Thyroid gland (tissue), 4 donors: Measurements from ENCODE around the gene ITGAD. TPM values are rescaled to one million over a fixed set of nuclear protein-coding genes. Genes with fewer than 3 reads are reported as not detected.

ENCODE experiments used
- DNase-seq, 2 donors: peaks; one replicate each; pipeline ENCODE4 v3.0.0-alpha.2; 2019
- H3K27ac ChIP-seq, 3 donors: fragments of 200-600 bp; sonication (generic); 1 replicate in 2 of 3; 2 replicates in 1 of 3; pipeline ENCODE4 v1.5.1; 2016 to 2019; ENCODE audit warnings: mild to moderate bottlenecking in 1 of 3, moderate library complexity in 1 of 3
- H3K27me3 ChIP-seq: fragments of 200-600 bp; sonication (generic); one replicate; pipeline ENCODE4 v1.5.1; 2019
- H3K36me3 ChIP-seq, 2 donors: fragments of 200-600 bp; sonication (generic); one replicate each; pipeline ENCODE4 v1.5.1; 2016 to 2019
- H3K4me1 ChIP-seq, 2 donors: fragments of 200-600 bp; sonication (generic); one replicate each; pipeline ENCODE4 v1.5.1; 2017 to 2019
- H3K4me3 ChIP-seq, 3 donors: fragments of 200-600 bp; sonication (generic); replicated peaks in 1 of 3; 1 replicate in 2 of 3; 2 replicates in 1 of 3; pipeline ENCODE4 v1.5.1; 2016; ENCODE audit warnings: mild to moderate bottlenecking in 1 of 3
- H3K9me3 ChIP-seq: fragments of 200-600 bp; sonication (generic); one replicate; pipeline ENCODE4 v1.5.1; 2017
- CTCF ChIP-seq, 6 experiments: fragments of 200-600 bp in 3 of 6; fragments of 450-650 bp in 3 of 6; sonication (generic) in 3 of 6; IDR thresholded peaks; one replicate each; pipeline ENCODE4 v1.5.1; 2016 to 2019; ENCODE audit warnings: antibody characterized with exemption in 6 of 6, mild to moderate bottlenecking in 2 of 6, inconsistent platforms in 1 of 6, moderate library complexity in 1 of 6
- POLR2A ChIP-seq, 2 donors: fragments of 450-650 bp; IDR thresholded peaks; one replicate each; pipeline ENCODE4 v1.6.1; 2017; ENCODE audit warnings: antibody characterized with exemption in 2 of 2, mild to moderate bottlenecking in 2 of 2, moderate library complexity in 1 of 2
- WGBS, 2 donors: methylation state at CpG; one replicate each; pipeline ENCODE4 v1.1.5; 2017; 5-methylcytosine and 5-hydroxymethylcytosine counted together
- intact Hi-C: fragments of 100-400 bp; cut with DNase I; formaldehyde crosslinking; loops from one replicate; pipeline ENCODE4 v1.15.1; 2023
- total RNA-seq, 4 donors: library from RNA; depleted of rRNA; stranded (reverse); fragments of >200 nt; gene quantifications; one replicate each; pipeline ENCODE4 v1.2.3, GENCODE V29; 2016

The ITGAD gene
- total RNA-seq, 4 donors from 2014 or later: not detected

GRCh38 chr16:31351246-31351941 lies 41.7 kb upstream of the ITGAD start:
- Histone ChIP-seq H3K27ac (no peak overlapping the region), H3K4me1 (no peaks in the 10 kb centered on the region), H3K27me3 (no peaks in the 10 kb centered on the region), H3K4me3 (no peak overlapping the region), H3K36me3 (no peaks in the 10 kb centered on the region), H3K9me3 (no peaks in the 10 kb centered on the region)
- intact Hi-C loops: no loop called here
- WGBS, 2 donors: 75 to 76% methylated on average over 19 of the region's 19 CpGs
- no peak for DNase-seq
- TF ChIP-seq POLR2A (IDR thresholded peaks at IDR 0.05) (no peak), CTCF (IDR thresholded peaks at IDR 0.05) (no peak)

GRCh38 chr16:31351942-31352325 lies 41.2 kb upstream of the ITGAD start:
- no peaks in the 10 kb centered on the region for H3K27me3 ChIP-seq
- DNase-seq: no peak
- intact Hi-C loops: no loop called here
- no peaks in the 10 kb centered on the region for H3K4me1 ChIP-seq
- no peak overlapping the region for H3K27ac ChIP-seq
- no peaks in the 10 kb centered on the region for H3K36me3 ChIP-seq
- H3K9me3 ChIP-seq: no peaks in the 10 kb centered on the region
- no peak overlapping the region for H3K4me3 ChIP-seq
- 41 to 69% methylated on average over 6 of the region's 6 CpGs for WGBS, 2 donors
- no peak for TF ChIP-seq POLR2A (IDR thresholded peaks at IDR 0.05)
- TF ChIP-seq CTCF (IDR thresholded peaks at IDR 0.05): no peak

GRCh38 chr16:31352376-31353115 lies 40.6 kb upstream of the ITGAD start:
- DNase-seq: no peak
- intact Hi-C loops: no loop called here
- H3K4me1 ChIP-seq: no peaks in the 10 kb centered on the region
- TF ChIP-seq POLR2A (IDR thresholded peaks at IDR 0.05) (no peak), CTCF (IDR thresholded peaks at IDR 0.05) (no peak)
- H3K27me3 ChIP-seq: no peaks in the 10 kb centered on the region
- no peaks in the 10 kb centered on the region for H3K9me3 ChIP-seq
- H3K27ac ChIP-seq: no peak overlapping the region
- 87 to 92% methylated on average over 22 of the region's 22 CpGs for whole genome bisulfite sequencing, 2 donors
- H3K4me3 ChIP-seq: no peak overlapping the region
- no peaks in the 10 kb centered on the region for H3K36me3 ChIP-seq

- intact Hi-C loops: no loop called here
- TF ChIP-seq POLR2A (IDR thresholded peaks at IDR 0.05): no peak
- no peak for TF ChIP-seq CTCF (IDR thresholded peaks at IDR 0.05)
- no peak for DNase-seq
- H3K9me3 ChIP-seq: no peaks in the 10 kb centered on the region
- H3K27ac ChIP-seq: no peak within 1 kb of the TSS
- 30 to 44% methylated on average over 9 to 10 of the region's 10 CpGs for WGBS, 2 donors
- no peaks in the 10 kb centered on the region for H3K36me3 ChIP-seq
- no peak within 1 kb of the TSS for H3K4me3 ChIP-seq
- H3K27me3 ChIP-seq: no peaks in the 10 kb centered on the region
- H3K4me1 ChIP-seq: no peaks in the 10 kb centered on the region
These were observed 38.5 kb upstream of the ITGAD start, which contains the start of gene ITGAX for GRCh38 chr16:31354394-31355291. Gene ITGAX, plus strand, starts transcription at chr16:31355176. Its CDS starts 79 bp downstream, at chr16:31355255.
